Measurements from ENCODE around the gene CCDC201. TPM values are rescaled to one million over a fixed set of nuclear protein-coding genes. Genes with fewer than 3 reads are reported as not detected.

CCDC201 gene
- polyA plus RNA-seq, 3 donors, result not detected

DNA sequence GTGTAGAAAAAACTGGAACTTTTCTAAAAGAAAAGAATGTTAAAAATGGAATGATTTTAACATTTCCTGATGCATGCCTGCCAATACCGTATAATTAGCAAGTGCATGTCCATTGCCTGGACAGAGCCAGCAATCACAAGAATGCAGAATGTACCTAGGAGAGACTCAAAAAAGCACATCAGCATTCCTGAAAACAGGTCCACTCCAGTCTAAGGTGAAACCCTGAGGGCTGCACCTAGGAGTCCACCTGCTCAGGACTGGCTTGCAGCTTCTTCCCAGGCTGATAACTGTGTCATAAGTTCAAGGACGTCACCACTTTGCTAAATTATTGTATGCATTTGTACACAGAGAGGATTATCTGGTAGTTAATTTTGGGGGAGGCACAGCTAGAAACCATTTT is 5.4 kb downstream of the CCDC201 start:
- no peak overlapping the region for H3K4me3 Mint-ChIP-seq
- peaks cover 0 to 3% (median 0%) of the 10 kb centered on the region in 7 donors for H3K9me3 Mint-ChIP-seq

DNA sequence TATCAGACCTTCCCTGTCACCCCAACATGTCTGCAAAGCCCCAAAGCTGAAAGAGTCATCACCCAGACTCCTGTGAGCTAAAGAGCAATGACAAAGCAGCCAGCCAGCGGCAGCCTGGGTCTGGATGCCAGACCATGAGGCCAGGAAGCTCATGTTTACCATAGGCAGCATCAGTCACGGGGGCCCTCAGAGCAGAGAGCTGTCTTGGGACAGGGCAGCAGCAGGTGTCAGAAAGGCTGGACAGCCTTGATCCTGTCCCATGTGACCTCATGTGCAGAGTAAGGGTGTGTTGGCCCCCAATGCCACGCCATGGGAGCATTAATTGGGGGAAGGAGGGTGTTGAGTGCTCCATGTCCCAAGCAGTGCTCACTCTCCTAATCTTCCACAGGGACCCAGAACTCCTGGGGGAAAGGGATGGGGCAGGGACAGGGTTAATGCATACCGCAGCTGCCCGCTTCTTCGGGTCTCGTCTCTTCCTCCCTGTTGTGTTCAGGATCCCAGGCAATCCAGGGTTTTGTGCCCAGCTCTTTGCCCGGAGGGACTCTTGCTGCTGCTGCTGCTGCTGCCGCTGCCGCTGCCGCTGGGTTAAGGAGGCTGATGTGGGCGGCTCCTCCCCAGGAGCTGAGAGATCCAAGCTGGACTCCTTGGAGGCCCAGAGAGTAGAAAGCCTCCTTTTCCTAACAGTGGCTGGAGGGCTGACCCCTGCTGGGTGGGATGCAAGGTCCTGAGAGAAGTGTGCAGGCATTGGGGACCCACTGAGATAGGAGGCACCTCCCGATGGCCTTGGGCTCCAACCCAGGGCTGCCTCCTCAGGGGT is 7.1 kb downstream of the CCDC201 start:
- Mint-ChIP-seq H3K4me3 (peak overlapping the region in 1 of 2 donors; percentile 32), H3K36me3 (no peaks in the 10 kb centered on the region), H3K4me1 (no peaks in the 10 kb centered on the region), H3K9me3 (peaks cover 0 to 3% (median 0%) of the 10 kb centered on the region in 7 donors), H3K27me3 (ENCODE audit: low read depth in 3 of 3) (peaks cover 0 to 10% (median 2%) of the 10 kb centered on the region in 3 donors), H3K27ac (peak overlapping the region in 1 of 7 donors; percentile 13)
- no peak overlapping the region for H2AFZ ChIP-seq (ENCODE audit: insufficient read depth, low read depth, low read length, poor library complexity, severe bottlenecking)
- no peak overlapping the region for H3K4me3 ChIP-seq (replicated peaks in 1 of 3; ENCODE audit: low read depth in 2 of 3, low read length in 3 of 3)
- no peaks in the 10 kb centered on the region for H4K20me1 ChIP-seq (ENCODE audit: insufficient read depth, low read length)
- H3K9ac ChIP-seq (ENCODE audit: insufficient read depth, low read length, poor library complexity, severe bottlenecking), result no peak overlapping the region
- no peaks in the 10 kb centered on the region for H3K79me2 ChIP-seq (ENCODE audit: insufficient read depth, low read length)
- no peak for DNase-seq
- H3K4me2 ChIP-seq (replicated peaks; ENCODE audit: extremely low read depth, low read length, poor library complexity, severe bottlenecking), result no peak overlapping the region
- TF ChIP-seq, protein P1, sequence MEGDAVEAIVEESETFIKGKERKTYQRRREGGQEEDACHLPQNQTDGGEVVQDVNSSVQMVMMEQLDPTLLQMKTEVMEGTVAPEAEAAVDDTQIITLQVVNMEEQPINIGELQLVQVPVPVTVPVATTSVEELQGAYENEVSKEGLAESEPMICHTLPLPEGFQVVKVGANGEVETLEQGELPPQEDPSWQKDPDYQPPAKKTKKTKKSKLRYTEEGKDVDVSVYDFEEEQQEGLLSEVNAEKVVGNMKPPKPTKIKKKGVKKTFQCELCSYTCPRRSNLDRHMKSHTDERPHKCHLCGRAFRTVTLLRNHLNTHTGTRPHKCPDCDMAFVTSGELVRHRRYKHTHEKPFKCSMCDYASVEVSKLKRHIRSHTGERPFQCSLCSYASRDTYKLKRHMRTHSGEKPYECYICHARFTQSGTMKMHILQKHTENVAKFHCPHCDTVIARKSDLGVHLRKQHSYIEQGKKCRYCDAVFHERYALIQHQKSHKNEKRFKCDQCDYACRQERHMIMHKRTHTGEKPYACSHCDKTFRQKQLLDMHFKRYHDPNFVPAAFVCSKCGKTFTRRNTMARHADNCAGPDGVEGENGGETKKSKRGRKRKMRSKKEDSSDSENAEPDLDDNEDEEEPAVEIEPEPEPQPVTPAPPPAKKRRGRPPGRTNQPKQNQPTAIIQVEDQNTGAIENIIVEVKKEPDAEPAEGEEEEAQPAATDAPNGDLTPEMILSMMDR (IDR thresholded peaks at IDR 0.05), result no peak
- WGBS (ENCODE audit: insufficient coverage), result 73% methylated on average over 6 of the region's 13 CpGs
- H3K27me3 ChIP-seq (ENCODE audit: control insufficient read depth in 2 of 2, insufficient read depth in 2 of 2, low read length in 2 of 2), result no peaks in the 10 kb centered on the region
- H3K27ac ChIP-seq (ENCODE audit: low read depth in 1 of 2, low read length in 2 of 2), result no peak overlapping the region
- no peaks in the 10 kb centered on the region for H3K36me3 ChIP-seq (replicated peaks in 1 of 2; ENCODE audit: control insufficient read depth in 1 of 2, insufficient read depth in 2 of 2, low read length in 2 of 2)
- intact Hi-C loops (cut with micrococcal nuclease), result no loop called here
- no peaks in the 10 kb centered on the region for H3K9me3 ChIP-seq (replicated peaks in 1 of 2; ENCODE audit: control insufficient read depth in 1 of 2, insufficient read depth in 1 of 2, low read length in 2 of 2)
- H3K4me1 ChIP-seq (ENCODE audit: control insufficient read depth in 1 of 2, insufficient read depth in 2 of 2, low read length in 2 of 2), result no peaks in the 10 kb centered on the region

More for the DNA sequence above, 5.4 kb downstream of the CCDC201 start:
- H3K4me3 ChIP-seq (replicated peaks in 1 of 3; ENCODE audit: low read depth in 2 of 3, low read length in 3 of 3), result no peak overlapping the region
- H3K36me3 Mint-ChIP-seq, result no peaks in the 10 kb centered on the region
- H3K4me1 ChIP-seq (ENCODE audit: control insufficient read depth in 1 of 2, insufficient read depth in 2 of 2, low read length in 2 of 2), result no peaks in the 10 kb centered on the region
- TF ChIP-seq, protein P1 (IDR thresholded peaks at IDR 0.05), result no peak
- H3K27me3 ChIP-seq (ENCODE audit: control insufficient read depth in 2 of 2, insufficient read depth in 2 of 2, low read length in 2 of 2), result no peaks in the 10 kb centered on the region
- H3K4me2 ChIP-seq (replicated peaks; ENCODE audit: extremely low read depth, low read length, poor library complexity, severe bottlenecking), result no peak overlapping the region
- H3K4me1 Mint-ChIP-seq, result no peaks in the 10 kb centered on the region
- H3K27ac ChIP-seq (ENCODE audit: low read depth in 1 of 2, low read length in 2 of 2), result no peak overlapping the region
- no peaks in the 10 kb centered on the region for H3K79me2 ChIP-seq (ENCODE audit: insufficient read depth, low read length)
- no peak overlapping the region for H3K9ac ChIP-seq (ENCODE audit: insufficient read depth, low read length, poor library complexity, severe bottlenecking)
- DNase-seq, result no peak
- no peak overlapping the region for H2AFZ ChIP-seq (ENCODE audit: insufficient read depth, low read depth, low read length, poor library complexity, severe bottlenecking)
- intact Hi-C loops (cut with micrococcal nuclease), result no loop called here
- H3K36me3 ChIP-seq (replicated peaks in 1 of 2; ENCODE audit: control insufficient read depth in 1 of 2, insufficient read depth in 2 of 2, low read length in 2 of 2), result no peaks in the 10 kb centered on the region
- H3K27me3 Mint-ChIP-seq (ENCODE audit: low read depth in 3 of 3), result peaks cover 2 to 10% (median 6%) of the 10 kb centered on the region in 3 donors
- H3K27ac Mint-ChIP-seq, result no peak overlapping the region
- WGBS (ENCODE audit: insufficient coverage), result 82% methylated on average over 2 of the region's 2 CpGs
- no peaks in the 10 kb centered on the region for H3K9me3 ChIP-seq (replicated peaks in 1 of 2; ENCODE audit: control insufficient read depth in 1 of 2, insufficient read depth in 1 of 2, low read length in 2 of 2)
- no peaks in the 10 kb centered on the region for H4K20me1 ChIP-seq (ENCODE audit: insufficient read depth, low read length)
